GM20431 (cell line): Measurements from ENCODE around the gene NNMT.

Experiments
- in situ Hi-C: fragments of 300-500 bp; cut with MseI, MboI; formaldehyde crosslinking; loops from one replicate; pipeline ENCODE4 v1.15.0; 2020; ENCODE audit warnings: low sequenced_read_pairs; ENCODE audit not compliant: unreplicated experiment

Gene NNMT

GRCh38 chr11:114295676-114296604, at the start of gene NNMT:
NNMT (plus strand) TSS chr11:114296399; CDS start chr11:114296557, 158 bp downstream.
- in situ Hi-C loops: no loop called here

- in situ Hi-C loops: no loop called here
Measured at GRCh38 chr11:114247070-114247789, 49.0 kb upstream of the NNMT start.

- in situ Hi-C loops: loop anchor here (25.0 kb wide), 1 partner anchor 263 kb away; the partner anchor contains the start of gene HTR3A
Measured at GRCh38 chr11:114250180-114250579, 46.0 kb upstream of the NNMT start.

- in situ Hi-C loops: loop anchor here (25.0 kb wide), 1 partner anchor 264 kb away; the partner anchor contains the start of gene HTR3A
Measured at GRCh38 chr11:114250993-114251814, 45.0 kb upstream of the NNMT start.

GRCh38 chr11:114251815-114252337, 44.3 kb upstream of the NNMT start:
- in situ Hi-C loops: loop anchor here (25.0 kb wide), 1 partner anchor 265 kb away; the partner anchor contains the start of gene HTR3A

GRCh38 chr11:114252767-114253166, 43.4 kb upstream of the NNMT start:
- in situ Hi-C loops: loop anchor here (25.0 kb wide), 1 partner anchor 265 kb away; the partner anchor contains the start of gene HTR3A

- in situ Hi-C loops: loop anchor here (25.0 kb wide), 1 partner anchor 266 kb away; the partner anchor contains the start of gene HTR3A
Measured at GRCh38 chr11:114253771-114254170, 42.4 kb upstream of the NNMT start.

- in situ Hi-C loops: loop anchor here (25.0 kb wide), 1 partner anchor 267 kb away; the partner anchor contains the start of gene HTR3A
Measured at GRCh38 chr11:114254571-114255146, 41.5 kb upstream of the NNMT start.

- in situ Hi-C loops: loop anchor here (25.0 kb wide), 1 partner anchor 268 kb away; the partner anchor contains the start of gene HTR3A
Measured at GRCh38 chr11:114255289-114255688, 40.9 kb upstream of the NNMT start.

GRCh38 chr11:114256176-114256966, 39.8 kb upstream of the NNMT start:
- in situ Hi-C loops: loop anchor here (25.0 kb wide), 1 partner anchor 269 kb away; the partner anchor contains the start of gene HTR3A

GRCh38 chr11:114256967-114257286, 39.3 kb upstream of the NNMT start:
- in situ Hi-C loops: loop anchor here (25.0 kb wide), 1 partner anchor 270 kb away; the partner anchor contains the start of gene HTR3A

- in situ Hi-C loops: loop anchor here (25.0 kb wide), 1 partner anchor 271 kb away; the partner anchor contains the start of gene HTR3A
Measured at GRCh38 chr11:114257621-114258558, 38.3 kb upstream of the NNMT start.

- in situ Hi-C loops: loop anchor here (25.0 kb wide), 1 partner anchor 271 kb away; the partner anchor contains the start of gene HTR3A
Measured at GRCh38 chr11:114258696-114259095, 37.5 kb upstream of the NNMT start.

GRCh38 chr11:114259124-114259526, 37.1 kb upstream of the NNMT start:
- in situ Hi-C loops: loop anchor here (25.0 kb wide), 1 partner anchor 272 kb away; the partner anchor contains the start of gene HTR3A

GRCh38 chr11:114259551-114259983, 36.6 kb upstream of the NNMT start:
- in situ Hi-C loops: loop anchor here (25.0 kb wide), 1 partner anchor 272 kb away; the partner anchor contains the start of gene HTR3A

- in situ Hi-C loops: loop anchor here (25.0 kb wide), 1 partner anchor 273 kb away; the partner anchor contains the start of gene HTR3A
Measured at GRCh38 chr11:114260077-114260476, 36.1 kb upstream of the NNMT start.

GRCh38 chr11:114260483-114260882, 35.7 kb upstream of the NNMT start:
- in situ Hi-C loops: loop anchor here (25.0 kb wide), 1 partner anchor 273 kb away; the partner anchor contains the start of gene HTR3A
